Fibroblast of peridontal ligament (primary cell): ENCODE results near the gene ADNP2.

Source experiments
- DNase-seq: peaks from one replicate; pipeline ENCODE4 v3.0.0-alpha.2; 2010; ENCODE audit errors: extremely low read depth

Gene ADNP2

DNA sequence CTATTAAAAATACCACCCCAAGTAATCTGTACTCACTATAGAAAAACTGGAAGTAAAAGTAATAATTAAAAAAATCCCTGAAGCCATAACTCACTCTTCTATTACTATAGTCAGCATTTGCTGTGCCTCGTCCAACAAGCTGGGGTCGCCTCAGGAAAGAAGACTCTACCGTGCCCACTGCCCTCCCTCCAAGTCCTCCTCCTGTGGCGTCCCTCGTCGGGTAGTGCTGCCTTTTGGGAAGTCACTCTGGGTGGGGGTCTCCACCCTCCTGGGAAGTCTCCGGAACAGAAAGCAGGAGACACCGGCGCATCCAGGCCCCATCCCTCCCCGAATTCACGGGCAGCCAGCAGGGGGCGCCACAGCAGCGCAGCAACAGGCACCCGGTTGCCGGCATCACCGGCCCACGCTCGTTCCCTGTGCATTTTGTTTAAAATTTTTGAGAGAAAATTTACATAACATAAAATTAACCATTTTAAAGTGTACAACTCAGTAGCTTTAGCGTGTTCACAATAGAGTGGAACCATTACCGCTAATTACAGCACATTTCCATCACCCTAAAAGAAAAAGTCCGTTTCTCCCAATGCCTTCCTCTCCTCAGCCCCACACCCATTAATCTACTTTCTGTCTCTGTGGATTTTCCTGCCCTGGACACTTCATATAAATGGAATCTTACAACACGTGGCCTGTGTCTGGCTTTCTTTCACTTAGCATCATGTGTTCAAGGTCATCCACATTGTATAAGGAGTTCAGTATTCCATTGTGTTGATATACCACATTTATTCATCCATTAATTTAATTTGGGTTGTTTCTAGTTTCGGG, 62.2 kb downstream of the ADNP2 start:
- DNase-seq: peak; percentile 57

- no peak for DNase-seq
Observed at GRCh38 chr18:80172056-80172455, 63.0 kb downstream of the ADNP2 start.

DNA sequence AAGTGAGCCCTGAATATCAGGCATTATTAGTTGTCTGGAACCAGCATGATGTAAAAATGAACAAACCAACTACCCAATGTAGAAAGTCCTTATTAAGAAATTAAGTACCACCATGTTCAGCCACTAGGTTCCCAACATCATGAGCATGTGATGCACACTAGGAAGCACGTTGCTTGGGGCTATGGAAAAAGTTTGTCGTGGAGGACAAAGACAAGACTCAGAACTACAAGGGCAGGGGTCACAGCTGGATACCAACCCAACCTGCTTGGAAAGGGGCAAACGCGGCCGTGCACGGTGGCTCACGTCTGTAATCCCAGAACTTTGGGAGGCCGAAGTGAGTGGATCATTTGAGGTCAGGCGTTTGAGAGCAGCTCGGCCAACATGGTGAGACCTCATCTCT, 64.0 kb downstream of the ADNP2 start:
- DNase-seq: no peak

DNA sequence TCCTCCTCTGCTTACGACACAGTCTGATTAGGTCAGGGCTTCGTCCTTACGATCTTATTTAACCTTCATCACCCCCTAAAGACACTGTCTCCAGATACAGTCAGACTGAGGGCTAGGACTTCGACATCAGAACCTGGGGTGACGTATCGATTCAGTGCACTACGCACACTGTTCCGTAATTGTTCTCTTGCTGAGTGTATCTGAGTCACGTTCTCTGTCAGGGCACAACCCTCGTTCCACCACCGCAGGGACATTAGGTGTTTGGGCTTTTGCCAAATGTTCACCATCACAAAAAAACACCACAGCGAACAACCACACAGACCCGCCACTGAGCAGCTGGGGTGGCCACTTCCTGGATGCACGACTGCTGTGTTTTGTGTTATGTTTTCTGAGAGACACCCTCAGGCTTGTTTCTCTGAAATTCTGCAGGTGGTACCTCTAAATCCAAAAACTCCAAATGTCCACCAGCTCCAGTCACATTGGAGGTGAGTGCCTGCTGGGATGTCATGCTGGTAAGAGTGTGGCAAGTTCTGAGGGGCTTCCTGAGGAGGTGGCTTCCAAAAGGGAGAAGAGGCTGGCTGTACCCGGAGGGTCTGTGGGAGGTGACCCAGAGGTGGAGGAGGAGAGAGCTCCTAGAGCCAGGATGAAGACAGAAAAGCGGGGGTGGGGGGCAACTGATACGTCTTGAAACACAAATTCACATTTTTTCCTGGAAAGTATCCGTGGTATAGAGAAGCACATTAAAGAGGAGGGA, 66.6 kb downstream of the ADNP2 start:
- DNase-seq: no peak

GRCh38 chr18:80176334-80177073, 67.4 kb downstream of the ADNP2 start:
- DNase-seq: peak; percentile 37

- DNase-seq: no peak
Observed at GRCh38 chr18:80177128-80177527, 68.1 kb downstream of the ADNP2 start.

GRCh38 chr18:80178935-80179818, 70.1 kb downstream of the ADNP2 start:
- DNase-seq: no peak

DNA sequence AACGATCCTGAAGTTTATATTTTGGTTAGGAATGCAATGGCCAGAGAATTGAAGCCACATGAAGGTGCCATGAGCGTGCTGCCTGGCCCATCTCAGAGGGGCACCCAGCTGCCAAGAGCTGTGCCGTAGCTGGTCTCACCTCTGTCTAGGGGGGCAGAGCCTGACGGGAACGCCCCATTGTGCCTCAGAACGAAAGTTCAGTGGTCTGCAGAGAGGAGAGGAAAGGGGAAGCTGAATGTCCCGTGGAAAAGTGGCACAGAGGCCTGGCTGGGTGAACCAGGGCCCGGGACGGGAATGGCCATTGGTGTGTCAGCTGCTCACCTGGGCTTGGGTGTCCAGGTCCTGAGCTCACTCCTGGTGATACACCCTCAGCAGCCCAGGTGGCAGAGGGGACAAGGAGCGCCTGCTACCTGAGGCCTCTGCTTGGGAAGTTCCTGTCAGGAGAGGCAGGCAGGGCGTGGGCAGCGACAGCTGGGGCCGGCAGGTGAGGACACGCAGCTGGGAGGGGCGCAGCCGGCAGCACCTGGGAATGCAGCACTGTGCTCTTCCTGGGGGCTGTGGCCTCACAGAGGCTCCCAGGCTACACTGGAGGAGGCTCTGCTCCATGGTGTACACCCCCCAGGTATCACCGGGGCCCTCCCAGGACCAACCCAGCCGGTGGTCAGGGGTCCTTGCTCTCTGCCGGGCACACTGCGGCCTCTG, 70.9 kb downstream of the ADNP2 start:
- DNase-seq: no peak

DNA sequence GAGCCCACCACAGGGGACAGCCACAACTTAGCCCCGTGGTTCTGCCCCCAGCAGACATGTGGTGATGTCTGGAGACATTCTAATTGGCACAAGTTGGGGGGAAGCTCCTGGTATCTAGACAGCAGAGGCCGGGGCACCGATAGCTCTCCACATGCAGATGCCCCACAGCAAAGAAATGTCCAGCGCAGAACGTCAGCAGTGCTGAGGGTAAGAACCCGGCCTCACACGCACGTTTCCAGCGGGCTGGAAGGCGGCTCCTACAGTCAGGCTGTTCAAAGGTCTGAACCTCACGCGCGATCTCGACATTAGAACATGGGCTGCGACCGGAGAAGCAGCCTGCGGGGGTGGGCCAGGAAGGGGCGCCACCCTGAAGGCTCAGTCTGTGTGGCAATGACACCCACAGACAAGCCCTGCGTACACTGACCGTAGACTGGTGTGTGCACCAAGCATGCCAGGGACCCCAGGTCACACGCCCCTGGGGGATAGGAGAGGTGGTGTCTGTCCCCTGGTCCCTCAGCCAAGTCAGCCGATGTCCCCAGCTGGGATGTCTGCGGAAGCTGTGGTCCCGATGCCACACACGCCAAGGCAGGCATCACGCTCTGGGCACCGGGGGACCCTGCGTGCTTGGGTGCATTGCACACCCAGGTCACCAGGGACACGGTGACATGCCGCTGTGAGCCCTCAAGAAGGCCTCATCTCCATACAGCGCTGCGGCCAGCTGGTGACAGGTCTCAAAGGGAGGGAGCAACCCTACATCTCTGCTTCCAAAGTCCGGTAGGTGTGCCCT, 71.9 kb downstream of the ADNP2 start:
- DNase-seq: no peak

DNA sequence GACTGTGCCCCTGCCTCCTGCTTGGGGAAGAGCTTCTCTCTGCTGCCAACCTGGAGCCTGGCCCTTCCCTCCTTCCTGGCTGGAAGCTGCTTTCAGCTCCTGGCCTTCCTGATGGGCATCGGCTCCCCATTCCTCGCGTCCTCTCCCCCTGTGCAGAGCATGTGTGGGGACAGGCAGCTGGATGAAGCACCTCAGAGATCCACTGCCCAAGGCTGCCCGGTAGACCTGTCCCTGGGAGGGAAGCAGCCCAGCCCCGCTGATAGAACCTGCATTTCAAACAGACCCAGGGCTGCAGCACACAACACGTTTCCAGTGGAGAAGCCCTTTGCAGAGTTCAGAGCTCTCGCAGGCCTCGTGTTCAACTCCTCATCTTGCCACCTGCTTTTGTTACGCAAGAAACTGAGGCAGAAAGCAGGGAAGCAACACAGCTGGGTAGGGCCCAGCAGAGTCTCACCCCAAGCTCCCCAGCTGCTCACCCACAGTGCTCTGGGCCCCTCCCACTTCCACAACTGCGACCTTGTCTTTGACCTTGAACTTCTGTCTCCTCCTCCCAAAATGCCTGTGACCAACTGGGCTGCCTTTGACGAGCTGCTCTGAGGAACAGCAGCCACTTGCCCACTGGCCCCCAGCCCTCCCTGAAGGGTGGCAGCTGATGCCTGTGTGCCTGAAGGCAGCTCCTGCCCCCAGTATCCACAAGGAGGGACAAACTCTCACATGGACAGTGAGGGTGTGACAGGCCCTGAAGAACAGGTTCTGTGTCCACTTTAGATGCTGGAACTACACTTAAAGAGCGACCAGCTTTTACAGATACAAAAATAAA, 72.8 kb downstream of the ADNP2 start:
- DNase-seq: no peak

GRCh38 chr18:80182855-80183254, 73.8 kb downstream of the ADNP2 start:
- no peak for DNase-seq

GRCh38 chr18:80183273-80184050, 74.4 kb downstream of the ADNP2 start:
- DNase-seq: no peak

DNA sequence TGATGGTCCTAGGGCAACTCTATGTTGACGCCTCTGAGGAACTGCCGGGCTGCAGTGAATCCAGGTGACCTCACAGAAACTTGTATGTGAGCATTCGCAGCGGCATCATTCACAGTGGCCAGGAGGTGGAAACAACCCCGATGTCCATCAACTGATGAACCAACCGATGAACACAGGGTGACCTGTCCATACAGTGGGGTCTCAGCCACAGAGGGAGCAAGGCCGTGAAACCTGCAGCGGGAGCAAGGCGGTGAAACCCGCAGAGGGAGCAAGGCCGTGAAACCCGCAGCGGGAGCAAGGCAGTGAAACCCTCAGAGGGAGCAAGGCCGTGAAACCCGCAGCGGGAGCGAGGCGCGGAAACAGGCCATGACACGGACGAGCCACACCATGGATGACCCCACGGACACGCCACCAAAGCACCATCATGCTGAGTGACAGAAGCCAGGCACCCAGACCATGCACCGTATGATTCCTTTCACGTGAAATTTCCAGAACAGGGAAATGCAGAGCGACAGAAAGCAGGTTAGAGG, 75.2 kb downstream of the ADNP2 start:
- no peak for DNase-seq

DNA sequence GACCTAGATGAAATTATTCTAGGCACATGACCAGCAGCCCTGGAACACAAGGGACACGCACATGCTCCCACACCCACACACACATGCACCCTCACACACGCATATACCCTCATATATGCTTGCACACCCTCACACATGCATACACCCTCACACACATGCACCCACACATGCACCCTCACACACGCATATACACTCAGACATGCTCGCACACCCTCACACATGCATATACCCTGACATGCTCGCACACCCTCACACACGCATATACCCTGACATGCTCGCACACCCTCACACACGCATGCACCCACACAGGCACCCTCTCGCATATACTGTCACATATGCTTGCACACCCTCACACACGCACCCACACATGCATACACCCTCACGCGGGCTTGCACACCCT, 76.5 kb downstream of the ADNP2 start:
- no peak for DNase-seq

DNA sequence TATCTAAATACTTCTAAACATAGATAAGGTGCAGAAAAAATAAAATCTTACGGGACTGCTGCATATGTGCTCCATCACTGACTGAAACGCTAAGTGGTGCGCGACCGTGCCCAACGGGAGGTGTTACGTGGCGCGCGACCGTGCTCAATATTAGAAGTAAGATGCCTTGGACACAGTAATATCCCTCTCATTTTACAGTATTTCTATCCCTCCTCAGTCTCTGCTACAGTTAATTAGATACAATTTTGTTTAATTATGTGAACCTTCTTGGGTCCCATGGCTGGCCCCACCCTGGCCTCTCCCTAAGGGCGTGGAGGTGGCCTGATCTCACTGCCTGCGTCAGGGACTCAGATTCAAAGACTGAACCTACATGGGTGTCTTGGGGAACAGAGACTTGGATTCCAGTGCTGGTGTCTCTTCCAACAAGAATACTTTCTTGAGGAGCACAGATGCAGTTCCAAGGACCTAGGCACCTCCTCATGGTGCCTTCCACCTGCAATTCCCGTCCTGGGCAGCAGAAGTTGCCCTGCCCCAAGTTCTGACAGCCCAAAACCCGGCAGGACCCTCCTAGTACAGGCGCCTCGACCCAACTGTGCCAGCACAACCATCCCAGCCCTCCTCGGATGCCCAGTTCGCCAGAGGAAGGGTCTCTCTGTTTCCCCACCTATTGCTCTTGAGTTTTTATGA, 79.0 kb downstream of the ADNP2 start:
- DNase-seq: no peak

- DNase-seq: no peak
Observed at GRCh38 chr18:80188643-80189530, 79.8 kb downstream of the ADNP2 start.

- DNase-seq: no peak
Observed at GRCh38 chr18:80189531-80189865, 80.4 kb downstream of the ADNP2 start.
